PFSK-1 (cell line): Measurements from ENCODE around the gene LCP2.

Experiments
- POLR2AphosphoS5 ChIP-seq: IDR thresholded peaks from 2 replicates; pipeline ENCODE4 v1.6.1; 2012; ENCODE audit warnings: low read depth, mild to moderate bottlenecking, control low read depth, low read length, moderate library complexity
- REST ChIP-seq, 2 experiments: IDR thresholded peaks; 2 replicates each; pipeline versions ENCODE4 v1.6.1 to v1.8.0; 2011 to 2012; ENCODE audit warnings: low read depth in 2 of 2, low read length in 2 of 2, control low read depth in 1 of 2, inconsistent platforms in 1 of 2, mild to moderate bottlenecking in 1 of 2, moderate library complexity in 1 of 2; ENCODE audit not compliant: insufficient read depth in 1 of 2
- SIN3A ChIP-seq: IDR thresholded peaks from 2 replicates; pipeline ENCODE4 v1.6.1; 2012; ENCODE audit warnings: mild to moderate bottlenecking, low read length, moderate library complexity, borderline replicate concordance; ENCODE audit not compliant: insufficient read depth

GRCh38 chr5:170313344-170313743, 15.8 kb upstream of the LCP2 start:
- TF ChIP-seq REST (IDR thresholded peaks at IDR 0.05; ENCODE audit: insufficient read depth in 1 of 2, low read depth in 2 of 2, low read length in 2 of 2) (no peak), SIN3A (no peak), POLR2AphosphoS5 (no peak)
